Stimulated activated CD8-positive, alpha-beta memory T cell treated with anti-CD3 and anti-CD28 coated beads, Interleukin-12 subunit alpha, Interleukin-12 subunit beta, amount 100 ng/mL, for 24 hours (primary cell): ENCODE results near the gene RRBP1.

ENCODE experiments used
- DNase-seq: peaks from one replicate; pipeline ENCODE4 v3.0.0-alpha.2; 2020; ENCODE audit errors: extremely low read depth

RRBP1 gene

GRCh38 chr20:17648791-17649730, 33.0 kb downstream of the RRBP1 start:
- DNase-seq = no peak

DNA sequence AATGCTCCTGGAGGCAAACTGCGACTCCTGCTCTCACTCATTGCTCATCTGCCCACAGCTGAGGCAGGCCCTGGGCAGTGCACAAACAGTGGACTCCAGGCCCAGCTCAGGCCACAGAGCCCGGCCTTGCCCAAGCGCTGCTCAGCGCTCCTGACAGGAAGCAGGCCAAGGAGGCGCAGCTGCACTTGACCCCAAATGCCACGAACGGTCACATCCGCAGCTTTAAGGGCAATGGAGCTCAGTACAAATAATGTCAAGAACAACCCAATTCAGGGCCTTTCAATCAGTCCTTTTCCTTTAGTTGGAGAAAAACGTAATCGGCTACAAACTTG, 33.8 kb downstream of the RRBP1 start:
- DNase-seq = no peak

GRCh38 chr20:17647391-17648314, 34.4 kb downstream of the RRBP1 start:
- DNase-seq = no peak

- no peak for DNase-seq
Measured at GRCh38 chr20:17646961-17647301, 35.1 kb downstream of the RRBP1 start.

DNA sequence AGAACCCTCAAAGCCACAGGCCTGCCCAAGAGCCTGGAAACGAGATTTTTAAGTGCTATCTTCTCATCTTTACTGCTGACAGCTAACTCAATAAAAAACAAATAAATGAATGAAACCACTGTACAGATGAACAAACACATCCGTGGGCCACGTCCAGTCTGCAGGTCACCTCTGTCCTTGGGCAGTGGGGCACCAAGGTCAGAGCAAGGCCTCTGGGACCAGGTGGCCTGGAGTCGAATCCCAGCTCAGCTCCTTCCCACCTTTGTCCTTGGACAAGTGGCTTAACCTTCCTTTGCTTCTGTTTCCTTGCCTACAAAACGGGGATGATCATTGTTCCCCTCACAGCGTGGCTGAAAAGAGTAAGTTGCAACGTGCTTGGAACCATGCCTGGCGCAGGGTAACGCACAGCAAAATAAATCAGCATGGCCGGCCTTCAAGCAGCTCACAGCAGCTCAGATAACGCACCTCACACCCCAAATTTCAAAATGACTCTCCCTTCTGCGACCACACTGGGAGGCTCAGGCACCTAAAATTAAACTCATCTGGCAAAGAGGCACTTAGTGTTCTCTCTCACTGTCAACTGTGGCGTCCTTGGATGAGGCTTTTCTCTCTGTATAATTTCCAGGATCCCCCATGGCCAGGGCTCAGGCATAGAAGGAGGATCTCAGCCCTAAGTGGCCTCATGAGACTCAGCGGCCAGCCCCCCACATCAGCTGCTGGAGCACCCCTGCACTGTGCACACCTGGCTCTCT, 35.7 kb downstream of the RRBP1 start:
- no peak for DNase-seq

DNA sequence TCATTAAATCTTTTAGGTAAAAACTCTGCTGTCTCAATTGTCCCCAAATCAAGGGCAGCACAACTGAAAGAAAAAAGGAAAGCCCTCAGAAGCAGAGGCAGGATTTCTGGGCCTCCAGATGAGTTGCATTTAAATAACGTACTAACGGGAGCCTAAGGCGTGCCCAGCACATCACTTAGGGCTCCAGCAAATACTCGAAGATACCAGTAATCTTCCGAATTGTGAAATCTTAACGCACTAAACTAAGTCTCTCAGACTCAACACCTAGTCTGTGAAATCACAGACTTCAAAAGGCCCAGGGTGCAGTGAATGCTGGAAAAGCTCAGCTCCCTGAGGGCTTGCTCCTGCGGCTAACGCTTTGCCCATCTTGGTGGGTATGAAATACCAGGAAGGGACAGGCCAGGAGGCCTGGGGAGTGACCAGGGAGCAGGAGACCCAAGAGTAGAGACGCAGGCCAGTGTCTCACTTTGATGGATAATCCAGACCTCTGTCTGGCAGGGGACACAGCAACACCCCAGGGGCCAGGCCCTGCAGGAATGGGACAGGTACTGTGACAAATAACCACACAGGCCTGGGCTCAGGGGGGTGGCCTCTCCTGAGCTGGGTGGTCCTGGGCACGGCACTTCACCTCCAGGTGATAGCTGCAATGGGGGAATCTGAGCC, 36.4 kb downstream of the RRBP1 start:
- DNase-seq = no peak

GRCh38 chr20:17645010-17645409, 37.0 kb downstream of the RRBP1 start:
- no peak for DNase-seq

DNA sequence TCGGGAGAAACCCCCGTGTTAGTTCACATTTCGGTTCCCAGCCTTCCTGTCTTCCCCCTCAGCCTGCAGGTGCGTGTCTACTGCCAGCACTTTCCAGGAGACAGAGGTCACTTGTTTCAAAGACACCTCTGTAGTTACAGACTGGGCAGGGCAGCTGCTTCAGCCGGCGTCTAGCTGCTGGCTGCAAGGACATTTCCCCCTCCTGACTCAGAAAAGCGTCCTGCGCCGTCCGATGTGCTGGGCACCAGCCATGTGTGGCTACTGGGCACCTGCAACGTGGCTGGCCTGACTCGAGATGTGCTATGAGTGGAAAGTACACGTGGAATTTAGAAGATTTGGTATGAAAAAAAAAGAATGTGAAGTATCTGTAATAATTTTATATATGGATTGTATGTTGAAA, 37.6 kb downstream of the RRBP1 start:
- DNase-seq = no peak

DNA sequence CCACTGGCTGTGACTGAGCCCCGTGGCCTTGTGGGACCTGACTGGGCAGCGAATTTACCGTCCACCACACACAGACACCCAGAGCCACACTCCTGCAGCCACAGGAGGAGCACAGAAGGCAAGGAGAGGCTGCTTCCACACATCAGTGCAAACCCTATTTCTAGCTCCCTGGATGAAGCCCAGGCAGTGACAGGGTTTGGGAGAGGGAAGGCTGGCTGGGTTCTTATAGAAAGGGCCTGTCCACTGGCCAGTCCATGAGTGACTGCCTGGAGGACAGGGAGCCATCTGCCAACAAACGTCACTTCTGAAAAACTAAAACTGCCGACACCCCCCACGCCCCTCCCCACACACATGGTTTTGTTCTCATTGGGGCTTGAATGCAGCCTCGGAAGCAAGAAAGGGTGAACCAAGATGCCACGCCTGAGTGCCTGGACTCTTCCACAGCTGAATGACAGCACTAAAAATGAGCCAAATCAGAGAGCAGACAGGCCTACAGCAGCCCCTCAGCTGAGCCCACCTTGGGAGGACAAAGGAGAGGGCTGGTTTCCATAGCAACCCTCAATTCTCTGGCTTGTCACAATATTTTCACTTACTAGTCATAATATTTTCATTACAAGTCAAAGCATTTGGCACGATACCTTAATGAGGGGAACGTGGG, 38.4 kb downstream of the RRBP1 start:
- DNase-seq = no peak

DNA sequence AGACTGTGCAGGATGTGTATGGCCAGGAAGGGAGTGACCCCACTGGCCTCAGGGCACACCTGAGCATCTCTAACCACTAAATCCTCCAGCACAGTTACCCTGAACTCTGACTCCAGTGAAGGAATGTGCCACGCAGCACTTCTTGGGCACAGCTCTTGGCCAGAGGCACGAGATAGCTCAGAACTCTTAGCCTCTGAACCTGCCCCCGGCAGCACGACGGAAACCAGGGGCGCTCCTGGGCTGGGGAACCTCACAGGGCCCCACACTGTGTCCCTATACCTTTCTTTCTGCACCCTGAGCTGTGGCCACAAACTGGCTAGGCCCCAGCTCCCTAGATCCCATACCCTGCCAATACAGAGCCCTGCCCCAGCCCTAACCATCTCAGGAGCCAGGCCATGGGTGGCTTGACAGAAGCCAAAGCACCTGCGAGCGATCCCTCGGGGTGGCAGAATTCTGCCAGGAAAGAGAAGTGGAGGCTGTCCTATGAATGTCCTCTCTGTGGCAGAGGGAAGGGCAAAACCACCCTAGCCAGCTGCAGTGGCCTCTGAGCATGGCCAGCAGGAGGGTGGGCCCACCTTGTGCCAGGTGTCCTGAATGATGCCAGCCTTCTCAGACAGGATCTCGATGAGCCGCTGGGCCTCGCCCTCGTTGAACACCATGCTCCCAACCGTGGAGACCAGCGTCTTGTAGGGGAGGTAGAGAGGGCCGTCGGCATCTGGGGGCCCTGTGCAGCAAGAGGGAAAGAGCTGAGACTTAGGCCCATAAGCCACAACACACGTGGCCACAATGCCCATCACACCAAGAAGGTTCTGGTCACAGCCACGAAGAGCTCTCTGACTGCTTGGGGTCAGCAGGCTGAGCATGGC, 39.4 kb downstream of the RRBP1 start:
- DNase-seq = no peak

GRCh38 chr20:17641993-17642392, 40.0 kb downstream of the RRBP1 start:
- no peak for DNase-seq

DNA sequence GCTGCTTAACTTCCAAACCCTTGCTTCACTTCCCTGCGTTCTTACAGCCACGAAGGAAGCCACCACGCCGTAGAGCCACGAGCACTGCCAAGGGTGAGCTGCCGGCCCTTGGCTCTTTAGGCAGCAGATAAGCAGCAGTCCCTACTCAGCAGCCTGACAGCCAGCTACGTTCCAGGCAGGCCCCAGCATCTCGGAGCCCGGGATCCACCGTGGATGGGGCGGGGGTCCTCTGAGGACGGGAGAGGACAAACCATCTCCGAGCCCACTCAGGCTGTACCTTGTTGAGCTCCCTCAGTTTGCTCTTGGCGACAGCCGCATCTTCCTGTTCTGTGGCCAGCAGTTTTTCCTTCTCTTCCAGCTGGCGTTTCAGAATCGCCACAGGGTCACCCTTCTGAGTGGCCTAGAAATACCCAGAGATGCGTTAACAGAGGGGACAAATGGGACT, 40.5 kb downstream of the RRBP1 start:
- no peak for DNase-seq

GRCh38 chr20:17640875-17641378, 41.1 kb downstream of the RRBP1 start:
- DNase-seq = no peak

- no peak for DNase-seq
Measured at GRCh38 chr20:17640146-17640874, 41.7 kb downstream of the RRBP1 start.

GRCh38 chr20:17638835-17639407, 43.1 kb downstream of the RRBP1 start:
- DNase-seq = no peak

GRCh38 chr20:17637985-17638640, 43.9 kb downstream of the RRBP1 start:
- no peak for DNase-seq

GRCh38 chr20:17637413-17637780, 44.6 kb downstream of the RRBP1 start:
- DNase-seq = no peak
